ENCODE data around the gene CDK16. TPM values are rescaled to one million over a fixed set of nuclear protein-coding genes. Genes with fewer than 3 reads are reported as not detected.
A peak's percentile ranks its signal among the peaks of the same experiment; 100 is the strongest.

CDK16 gene
- total and polyA plus RNA-seq, 2 donors (not counting 3 experiments of a cell fraction or from before 2014, with no cell fraction given) = 99.9 to 149 TPM

GRCh38 chrX:47191806-47192401 is 26.6 kb upstream of the CDK16 start:
- dilution Hi-C loops (cut with MboI; ENCODE audit: extremely low pct_ligation_motif_present, low sequenced_read_pairs) (no loop called here), intact Hi-C loops (cut with micrococcal nuclease) (loop anchor here (2.0 to 5.0 kb wide), 2 partner anchors 445 to 835 kb away; no protein-coding TSS in a partner anchor)
- Histone ChIP-seq H3K27ac (ENCODE audit: insufficient read depth, low read depth, low read length) (no peak overlapping the region), H2AFZ (ENCODE audit: low read depth, low read length) (no peak overlapping the region), H3K36me3 (ENCODE audit: control insufficient read depth in 2 of 2, extremely low read depth in 1 of 2, insufficient read depth in 2 of 2, low read length in 2 of 2) (no peaks in the 10 kb centered on the region), H3K4me2 (ENCODE audit: insufficient read depth, low read length) (peak overlapping the region; percentile 70), H3K27me3 (ENCODE audit: control insufficient read depth in 2 of 2, insufficient read depth in 2 of 2, low read length in 2 of 2) (no peaks in the 10 kb centered on the region), H3K9me1 (replicated peaks; ENCODE audit: control insufficient read depth, extremely low read depth, insufficient read depth, low read length) (no peaks in the 10 kb centered on the region), H3K4me1 (ENCODE audit: control insufficient read depth, extremely low read depth, insufficient read depth, low read length) (peaks cover 35% of the 10 kb centered on the region), H3K9ac (replicated peaks; ENCODE audit: extremely low read depth, insufficient read depth, low read length) (no peak overlapping the region), H3K79me2 (ENCODE audit: control insufficient read depth, insufficient read depth, low read length) (peaks cover 40% of the 10 kb centered on the region), H3K9me3 (replicated peaks; ENCODE audit: control insufficient read depth, insufficient read depth, low read length) (no peaks in the 10 kb centered on the region), H3K4me3 (replicated peaks in 1 of 3; ENCODE audit: insufficient read depth in 1 of 3, low read depth in 1 of 3, low read length in 3 of 3) (peak overlapping the region in 1 of 3 experiments; percentile 77), H4K20me1 (replicated peaks; ENCODE audit: control insufficient read depth, extremely low read depth, insufficient read depth, low read length) (no peaks in the 10 kb centered on the region)
- TF ChIP-seq POLR2AphosphoS5 (IDR thresholded peaks at IDR 0.05; ENCODE audit: insufficient read depth, low read depth, low read length) (no peak), POLR2A (IDR thresholded peaks at IDR 0.05; ENCODE audit: low read depth, low read length) (no peak), MAX (IDR thresholded peaks at IDR 0.05; ENCODE audit: insufficient read depth, insufficient read length) (no peak), CTCF (IDR thresholded peaks at IDR 0.05; ENCODE audit: extremely low read depth in 1 of 2, insufficient read depth in 1 of 2, low read depth in 1 of 2, low read length in 2 of 2) (no peak), FOS (IDR thresholded peaks at IDR 0.05; ENCODE audit: borderline replicate concordance, insufficient read depth, low read length) (no peak), GATA2 (IDR thresholded peaks at IDR 0.05; ENCODE audit: insufficient read depth, insufficient read length, low read depth, low read length) (no peak), EZH2 (IDR thresholded peaks at IDR 0.05; ENCODE audit: borderline replicate concordance, low read depth, low read length, severe bottlenecking) (no peak), MYC (IDR thresholded peaks at IDR 0.05; ENCODE audit: low read depth, low read length) (no peak), JUN (IDR thresholded peaks at IDR 0.05; ENCODE audit: borderline replicate concordance, insufficient read depth, insufficient read length, low read depth) (no peak)
- DNase-seq (ENCODE audit: low read depth, low spot score) = no peak
- CTCF ChIA-PET = interaction anchor here (1.7 to 3.4 kb wide), 2 partner anchors 192 to 331 kb away, joined by 11 to 17 read pairs; no protein-coding TSS in a partner anchor
- BruUV-seq (replicated peaks) = no TSS peak
- POLR2A ChIA-PET = no interaction called here
- no peak for FAIRE-seq

Data from endothelial cell of umbilical vein (primary cell).